22Rv1 (cell line): Measurements from ENCODE around the gene SIX3.

ENCODE experiments used
- CTCF ChIP-seq: fragments of 450-650 bp; IDR thresholded peaks from 2 replicates; pipeline ENCODE4 v1.5.1; 2017; ENCODE audit warnings: mild to moderate bottlenecking
- ZFX ChIP-seq: fragments of 450-650 bp; IDR thresholded peaks from 2 replicates; pipeline ENCODE4 v1.6.1; 2017; ENCODE audit warnings: antibody characterized with exemption, borderline replicate concordance

DNA sequence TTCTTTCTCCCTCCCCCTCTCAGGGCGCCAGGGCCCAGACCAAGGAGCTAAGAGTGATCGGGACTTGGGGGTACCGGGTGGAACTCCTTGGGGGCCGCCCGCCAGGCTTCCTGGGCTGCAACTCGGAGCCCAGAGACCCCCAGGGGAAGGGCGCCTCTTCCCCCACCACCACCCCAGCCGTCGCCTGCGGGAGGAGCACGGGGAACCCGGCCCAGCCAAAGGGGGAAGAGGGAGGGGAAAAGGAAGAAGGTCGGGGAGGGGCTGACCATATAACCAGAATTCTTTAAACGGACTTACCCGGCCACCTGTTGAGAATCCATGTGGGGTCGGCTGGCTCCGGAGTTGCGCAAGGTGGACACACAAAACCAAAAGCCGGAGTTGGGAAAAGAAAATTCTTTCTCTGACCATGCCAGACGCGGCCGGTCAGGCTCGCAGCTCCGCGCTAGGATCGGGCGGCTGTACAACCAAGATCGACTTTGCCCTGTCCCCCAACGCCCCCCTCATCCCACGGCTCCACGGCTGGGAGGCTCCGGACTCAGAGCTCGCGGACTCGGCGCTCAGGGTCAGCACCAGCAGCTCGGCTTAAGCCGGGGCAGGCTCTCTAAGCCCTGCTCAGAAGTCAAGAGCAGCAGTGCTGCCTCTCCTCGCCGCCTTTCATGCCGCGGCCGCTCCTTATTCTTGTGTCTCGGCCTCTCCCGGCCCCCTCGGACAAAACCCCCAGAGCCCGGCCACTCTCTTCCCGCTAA lies 6.3 kb upstream of the SIX3 start:
- TF ChIP-seq CTCF, result no peak
- TF ChIP-seq ZFX, result no peak
